Lower leg skin (tissue), 3 donors: Measurements from ENCODE around the gene IFT88.

ENCODE experiments used
- POLR2A ChIP-seq, 2 donors: fragments of 450-650 bp; IDR thresholded peaks; one replicate each; pipeline ENCODE4 v1.6.1; 2016 to 2017; ENCODE audit warnings: antibody characterized with exemption in 2 of 2, mild to moderate bottlenecking in 1 of 2, moderate library complexity in 1 of 2
- TF ChIP-seq, protein P1 (sequence below), 3 donors: fragments of 450-650 bp; IDR thresholded peaks; one replicate each; pipeline ENCODE4 v1.5.1; 2016; ENCODE audit warnings: antibody characterized with exemption in 3 of 3, mild to moderate bottlenecking in 3 of 3, moderate library complexity in 2 of 3

DNA sequence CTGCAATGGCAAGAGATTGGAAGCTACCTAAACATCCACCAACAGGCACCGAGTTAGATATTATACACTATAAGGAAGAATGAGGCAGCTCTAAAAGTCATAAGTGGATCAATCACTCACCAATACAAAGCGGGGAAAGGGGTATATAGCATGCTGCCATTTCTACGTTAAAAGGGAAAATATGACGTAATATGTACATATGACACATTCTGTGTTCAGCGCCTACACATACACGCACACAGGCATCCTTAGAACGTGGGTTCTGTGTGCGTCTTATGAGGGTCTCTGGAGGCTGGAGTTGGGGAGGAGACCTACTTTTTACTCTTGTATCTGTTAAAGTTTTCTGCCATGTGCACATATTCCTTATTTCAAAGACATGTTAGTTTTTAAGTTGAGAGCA lies 142.4 kb downstream of the IFT88 start:
- TF ChIP-seq POLR2A (IDR thresholded peaks at IDR 0.05): no peak
- TF ChIP-seq, protein P1, sequence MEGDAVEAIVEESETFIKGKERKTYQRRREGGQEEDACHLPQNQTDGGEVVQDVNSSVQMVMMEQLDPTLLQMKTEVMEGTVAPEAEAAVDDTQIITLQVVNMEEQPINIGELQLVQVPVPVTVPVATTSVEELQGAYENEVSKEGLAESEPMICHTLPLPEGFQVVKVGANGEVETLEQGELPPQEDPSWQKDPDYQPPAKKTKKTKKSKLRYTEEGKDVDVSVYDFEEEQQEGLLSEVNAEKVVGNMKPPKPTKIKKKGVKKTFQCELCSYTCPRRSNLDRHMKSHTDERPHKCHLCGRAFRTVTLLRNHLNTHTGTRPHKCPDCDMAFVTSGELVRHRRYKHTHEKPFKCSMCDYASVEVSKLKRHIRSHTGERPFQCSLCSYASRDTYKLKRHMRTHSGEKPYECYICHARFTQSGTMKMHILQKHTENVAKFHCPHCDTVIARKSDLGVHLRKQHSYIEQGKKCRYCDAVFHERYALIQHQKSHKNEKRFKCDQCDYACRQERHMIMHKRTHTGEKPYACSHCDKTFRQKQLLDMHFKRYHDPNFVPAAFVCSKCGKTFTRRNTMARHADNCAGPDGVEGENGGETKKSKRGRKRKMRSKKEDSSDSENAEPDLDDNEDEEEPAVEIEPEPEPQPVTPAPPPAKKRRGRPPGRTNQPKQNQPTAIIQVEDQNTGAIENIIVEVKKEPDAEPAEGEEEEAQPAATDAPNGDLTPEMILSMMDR (IDR thresholded peaks at IDR 0.05): no peak
